ENCODE results near the gene BTBD9.

GRCh38 chr6:38241200-38241871 is 398.4 kb downstream of the BTBD9 start:
- TF ChIP-seq POLR2A (IDR thresholded peaks at IDR 0.05; ENCODE audit: low read length) (no peak), GATA1 (IDR thresholded peaks at IDR 0.05; ENCODE audit: low read depth, low read length) (no peak)

Measured in erythroblast (primary cell).